Ammon's horn (tissue), 1 donor: ENCODE measurements around the gene ITCH.
"Not testable (repeated sequence)": the region's sequence is repeated elsewhere in the genome, so short reads cannot be mapped to it uniquely, and the experiment has no call there.

Experiments used
- DNase-seq: peaks from one replicate; pipeline ENCODE4 v3.0.0-alpha.2; 2016; ENCODE audit warnings: low spot score

ITCH gene

DNA sequence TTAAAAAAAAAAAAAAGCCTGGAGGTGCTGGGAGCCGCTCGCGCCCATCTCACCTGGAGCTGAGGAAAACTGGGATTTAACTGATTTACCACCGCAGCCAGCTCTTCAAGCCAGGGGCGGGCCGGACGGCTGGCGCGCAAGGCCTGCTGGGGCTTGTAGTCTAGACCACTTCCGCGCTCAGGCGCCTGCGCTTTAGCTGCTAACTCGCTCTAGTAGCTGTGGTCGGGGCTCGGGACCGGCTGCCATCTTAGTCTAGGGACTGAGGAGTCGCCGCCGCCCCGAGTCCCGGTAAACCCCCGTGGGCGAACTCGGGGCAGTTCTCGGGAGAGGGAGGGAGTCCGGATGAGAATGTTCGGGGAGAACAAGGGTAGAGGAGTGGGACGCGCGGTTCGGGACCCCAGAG lies at the start of gene ITCH:
Gene ITCH, plus strand, starts transcription at position 212 of the 403 bp plus-strand sequence. CDS start 30,539 bp downstream, outside the sequence.
- peak; percentile 96 for DNase-seq

DNA sequence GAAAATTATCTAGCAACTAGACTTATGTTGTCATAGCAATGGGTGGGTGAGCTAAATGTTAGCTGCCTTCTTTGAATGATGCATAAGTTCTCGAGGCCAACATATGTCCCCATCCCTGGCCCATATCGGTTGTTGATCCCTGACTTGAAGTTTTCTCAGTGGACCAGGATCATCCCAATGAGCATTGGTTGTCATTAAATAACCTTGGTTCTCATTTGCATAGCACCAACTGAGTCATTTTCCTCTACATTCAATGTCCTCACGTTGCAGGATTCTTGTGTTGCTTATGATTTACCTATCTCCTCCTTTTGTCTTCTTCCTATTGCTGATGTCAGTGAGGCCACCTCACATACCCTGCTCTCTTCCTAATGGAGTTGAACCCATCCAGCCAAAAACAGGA lies 47.8 kb upstream of the ITCH start:
- no peak for DNase-seq

GRCh38 chr20:34316196-34316814 lies 46.8 kb upstream of the ITCH start:
- no peak for DNase-seq

DNA sequence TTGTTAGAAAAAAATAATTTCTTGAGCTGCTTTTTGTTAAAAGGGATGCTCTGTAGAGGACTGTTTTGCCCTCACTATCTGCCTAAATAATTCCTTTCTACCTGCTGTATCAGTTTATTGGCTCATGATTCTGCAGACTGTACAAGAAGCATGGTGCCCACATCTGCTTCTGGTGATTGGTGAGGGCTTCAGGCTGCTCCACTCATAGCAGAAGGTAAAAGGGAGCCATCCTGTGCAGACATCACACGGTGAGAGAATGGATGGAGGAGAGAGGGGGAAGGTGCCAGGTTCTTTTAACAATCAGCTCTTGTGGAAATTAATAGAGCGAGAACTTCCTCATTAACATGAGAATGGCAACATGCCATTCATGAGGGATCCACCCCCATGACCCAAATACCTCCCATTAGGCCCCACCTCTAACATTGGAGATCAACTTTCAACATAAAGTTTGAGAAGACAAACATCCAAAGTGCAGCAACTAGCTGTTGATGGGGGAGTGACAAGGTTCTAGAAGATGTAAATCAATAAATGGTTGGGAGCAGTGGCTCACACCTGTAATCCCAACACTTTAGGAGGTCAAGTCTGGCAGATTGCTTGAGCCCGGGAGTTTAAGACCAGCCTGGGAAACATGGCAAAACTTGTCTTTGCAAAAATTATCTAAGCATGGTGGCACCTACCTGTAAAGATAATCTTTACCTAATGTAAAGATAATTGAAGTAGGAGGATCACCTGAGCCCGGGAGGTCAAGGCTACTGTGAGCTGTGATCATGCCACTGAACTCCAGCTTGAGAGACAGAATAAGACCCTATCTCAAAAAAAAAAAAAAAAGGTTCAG lies 44.2 kb upstream of the ITCH start:
- no peak for DNase-seq

DNA sequence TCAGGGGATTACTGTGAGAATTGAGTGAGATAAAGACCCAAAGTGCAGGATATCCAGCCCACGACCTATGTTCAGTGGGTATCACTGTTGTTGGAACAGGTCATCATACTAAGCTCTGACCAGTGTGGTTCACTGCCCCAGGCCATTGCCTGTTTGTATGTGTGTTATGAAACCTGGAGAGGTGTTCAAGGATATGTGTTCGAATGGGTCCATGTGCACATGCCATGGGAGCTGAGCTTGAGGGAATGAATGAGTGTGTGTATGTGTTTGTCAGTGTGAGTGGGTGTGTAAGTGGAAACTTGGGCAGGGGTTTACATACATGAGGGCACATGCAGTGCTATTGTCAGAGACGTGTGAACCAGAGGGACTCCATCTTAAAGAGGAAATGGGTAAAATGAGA lies 42.2 kb upstream of the ITCH start:
- DNase-seq = no peak

DNA sequence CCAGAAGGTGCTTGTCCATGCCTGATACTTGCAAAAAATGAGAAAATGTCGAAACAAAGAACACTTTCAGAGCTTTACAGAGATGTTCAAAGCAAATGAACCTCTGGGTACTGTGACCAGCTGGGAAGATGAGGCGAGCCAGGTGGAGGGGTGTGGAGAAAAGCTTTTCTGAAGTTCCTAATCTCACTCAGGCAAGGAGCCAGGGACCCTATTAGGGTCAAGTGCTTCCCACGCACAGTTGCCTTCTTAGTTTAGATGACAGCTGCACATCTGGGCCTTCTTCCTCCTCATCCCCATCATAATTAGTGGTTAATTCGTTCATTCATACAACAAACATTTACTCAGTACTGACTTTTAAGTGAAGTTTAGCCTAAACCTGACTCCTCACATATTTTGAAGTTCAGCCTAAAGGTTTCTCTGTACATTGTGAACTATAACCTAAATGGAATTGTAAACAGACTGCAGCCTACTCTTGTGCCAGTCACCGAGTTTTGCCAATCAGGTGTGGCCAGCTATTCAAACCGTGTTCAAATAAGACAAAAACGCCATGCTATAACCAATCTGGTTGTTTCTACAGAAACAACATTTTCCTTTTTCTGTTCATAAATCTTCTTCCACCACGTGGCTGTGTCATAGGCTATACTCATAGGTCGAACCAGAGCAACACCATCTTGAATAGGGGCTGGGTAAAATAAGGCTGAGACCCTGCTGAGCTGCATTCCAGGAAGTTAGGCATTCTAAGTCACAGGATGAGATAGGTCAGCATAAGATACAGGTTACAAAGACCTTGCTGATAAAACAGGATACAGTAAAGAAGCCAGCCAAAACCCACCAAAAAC lies 40.6 kb upstream of the ITCH start:
- DNase-seq = no peak

- DNase-seq = no peak
Measured at GRCh38 chr20:34324541-34324940, 38.5 kb upstream of the ITCH start.

DNA sequence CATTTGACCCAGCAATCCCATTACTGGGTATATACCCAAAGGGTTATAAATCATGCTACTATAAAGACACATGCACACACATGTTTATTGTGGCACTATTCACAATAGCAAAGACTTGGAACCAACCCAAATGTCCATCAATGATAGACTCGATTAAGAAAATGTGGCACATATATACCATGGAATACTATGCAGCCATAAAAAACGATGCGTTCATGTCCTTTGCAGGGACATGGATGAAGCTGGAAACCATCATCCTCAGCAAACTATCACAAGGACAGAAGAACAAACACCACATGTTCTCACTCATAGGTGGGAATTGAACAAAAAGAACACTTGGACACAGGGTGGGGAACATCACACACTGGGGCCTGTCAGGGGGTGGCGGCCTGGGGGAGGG lies 34.9 kb upstream of the ITCH start:
- not testable (repeated sequence) for DNase-seq

- no peak for DNase-seq
Measured at GRCh38 chr20:34328928-34329677, 34.0 kb upstream of the ITCH start.

DNA sequence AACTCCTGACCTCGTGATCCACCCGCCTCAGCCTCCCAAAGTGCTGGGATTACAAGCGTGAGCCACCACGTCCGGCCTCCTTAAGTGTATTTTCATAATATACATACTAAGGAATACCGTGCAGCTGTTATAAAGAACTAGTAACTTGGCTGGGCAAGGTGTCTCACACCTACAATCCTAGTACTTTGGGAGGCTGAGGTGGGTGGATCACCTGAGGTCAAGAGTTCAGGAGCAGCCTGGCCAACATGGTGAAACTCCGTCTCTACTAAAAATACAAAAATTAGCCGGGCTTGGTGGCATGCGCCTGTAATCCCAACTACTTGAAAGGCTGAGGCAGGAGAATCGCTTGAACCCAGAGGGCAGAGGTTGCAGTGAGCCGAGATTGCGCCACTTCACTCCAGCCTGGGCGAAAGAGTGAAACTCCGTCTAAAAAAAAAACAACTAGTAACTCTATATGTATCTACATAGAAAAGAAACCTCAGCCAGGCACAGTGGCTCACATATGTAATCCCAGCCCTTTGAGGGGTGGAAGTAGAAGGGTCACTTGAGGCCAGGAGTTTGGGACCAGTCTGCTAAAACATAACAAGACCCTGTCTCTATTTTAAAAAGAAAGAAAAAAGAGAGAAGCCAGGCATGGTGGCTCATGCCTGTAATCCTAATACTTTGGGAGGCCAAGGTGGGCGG lies 32.1 kb upstream of the ITCH start:
- DNase-seq = not testable (repeated sequence)

GRCh38 chr20:34331838-34332237 lies 31.2 kb upstream of the ITCH start:
- DNase-seq = no peak

GRCh38 chr20:34332262-34332920 lies 30.7 kb upstream of the ITCH start:
- DNase-seq = no peak

GRCh38 chr20:34333786-34334185 lies 29.3 kb upstream of the ITCH start:
- no peak for DNase-seq

DNA sequence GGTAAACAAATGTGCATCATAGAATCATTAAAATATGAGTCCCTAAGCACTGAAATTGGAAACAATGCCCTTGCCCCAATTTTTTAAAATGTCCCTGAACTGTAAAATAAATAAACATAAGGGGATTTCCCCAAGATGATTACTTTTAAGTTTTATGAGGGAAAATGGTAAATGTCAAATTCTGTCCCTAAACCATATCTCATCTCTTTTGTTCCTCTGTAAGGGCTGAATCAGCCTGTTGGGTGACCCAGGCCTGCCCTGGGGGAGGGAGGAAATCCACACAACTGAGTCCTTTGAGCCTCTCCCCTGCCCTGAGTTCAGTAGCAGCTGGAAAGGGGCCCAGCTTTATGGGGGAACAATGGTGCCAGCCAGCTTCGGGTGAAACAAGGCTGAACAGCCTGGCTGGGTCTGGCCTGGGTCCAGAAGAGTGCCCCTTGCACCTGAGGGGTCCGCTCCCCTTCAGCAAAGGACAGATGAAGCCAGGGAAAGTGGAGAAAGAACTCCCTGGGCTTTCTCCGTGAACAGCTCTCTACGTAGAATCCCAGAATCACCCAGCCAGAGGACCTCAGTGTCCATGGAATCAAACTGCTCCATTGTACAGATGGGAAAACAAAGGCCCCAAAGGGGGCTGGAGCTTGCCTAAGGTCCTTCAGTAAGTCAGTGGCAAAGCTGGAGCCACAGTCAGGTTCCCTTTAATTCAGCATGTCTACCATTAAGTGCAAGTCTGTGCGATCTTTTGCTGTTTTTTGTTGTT lies 28.2 kb upstream of the ITCH start:
- peak; percentile 96 for DNase-seq

- DNase-seq = no peak
Measured at GRCh38 chr20:34337544-34337943, 25.5 kb upstream of the ITCH start.

- no peak for DNase-seq
Measured at GRCh38 chr20:34337982-34338726, 24.9 kb upstream of the ITCH start.

- DNase-seq = not testable (repeated sequence)
Measured at GRCh38 chr20:34340726-34341125, 22.3 kb upstream of the ITCH start.

- not testable (repeated sequence) for DNase-seq
Measured at GRCh38 chr20:34341199-34341598, 21.9 kb upstream of the ITCH start.
